HepG2 (cell line): Measurements from ENCODE around the gene TULP4. TPM values are rescaled to one million over a fixed set of nuclear protein-coding genes. Genes with fewer than 3 reads are reported as not detected.

Experiments
- ATAC-seq: fragments of 200-7000 bp; cut with Tn5 transposase; 3 replicates; pipeline ENCODE4 v1.9.1; 2020; ENCODE audit warnings: mild to moderate bottlenecking, moderate library complexity
- BruUV-seq: library from RNA; stranded (reverse); fragments of 400-500 nt; replicated peaks from 2 replicates; lab custom pipeline; 2021; lab: Mats Ljungman, UMichigan
- CTCF ChIA-PET: fragments of 300-600 bp; formaldehyde crosslinking; extraction: SDS; loops from one replicate; lab custom pipeline; 2021; ENCODE audit warnings: low total read pairs, inconsistent platforms, low intra/inter-chr PET ratio; lab: Yijun Ruan, JAX
- POLR2A ChIA-PET: fragments of 350-600 bp; sonication (Branson Sonifier 250); formaldehyde crosslinking; loops from one replicate; lab custom pipeline; 2020; ENCODE audit warnings: antibody characterized with exemption, inconsistent platforms; lab: Yijun Ruan, JAX
- DNase-seq: peaks from one replicate; pipeline ENCODE4 v3.0.0-alpha.2; 2015; ENCODE audit warnings: low spot score
- FAIRE-seq: peaks from 3 replicates; lab custom pipeline; 2011; peaks lifted over from hg19 to GRCh38; lab: Jason Lieb, UNC
- H2AFZ ChIP-seq: one replicate; pipeline ENCODE4 v1.6.1; 2011; ENCODE audit warnings: low read length, inconsistent platforms
- H3K27ac ChIP-seq: fragments of 300-600 bp; 3 replicates; pipeline ENCODE4 v1.8.0; 2011; ENCODE audit warnings: mixed run types, mild to moderate bottlenecking, mixed read lengths, low read length, inconsistent platforms; ENCODE audit not compliant: insufficient read depth; ENCODE audit errors: extremely low read length
- H3K27me3 ChIP-seq, 2 experiments: fragments of 200-600 bp in 1 of 2; 2 replicates in 1 of 2; 3 replicates in 1 of 2; pipeline versions ENCODE4 v1.6.0 to v1.8.0; 2011; ENCODE audit warnings: low read length in 2 of 2, mild to moderate bottlenecking in 2 of 2, moderate library complexity in 2 of 2, inconsistent platforms in 1 of 2; ENCODE audit not compliant: insufficient read depth in 2 of 2, control insufficient read depth in 1 of 2
- H3K36me3 ChIP-seq, 2 experiments: fragments of 200-600 bp in 1 of 2; replicated peaks in 1 of 2; 2 replicates in 1 of 2; 3 replicates in 1 of 2; pipeline versions ENCODE4 v1.5.1 to v1.8.0; 2011; ENCODE audit warnings: low read length in 2 of 2, inconsistent platforms in 1 of 2; ENCODE audit not compliant: insufficient read depth in 2 of 2, control insufficient read depth in 1 of 2
- H3K4me1 ChIP-seq: 2 replicates; pipeline ENCODE4 v1.5.1; 2012; ENCODE audit warnings: low read length, inconsistent platforms; ENCODE audit not compliant: insufficient read depth
- H3K4me2 ChIP-seq: 2 replicates; pipeline ENCODE4 v1.6.0; 2011; ENCODE audit warnings: low read depth, low read length, inconsistent platforms
- H3K4me3 ChIP-seq, 3 experiments: fragments of 200-600 bp in 1 of 3; sonication (generic), shearing (Covaris generic) in 1 of 3; replicated peaks in 1 of 3; 2 replicates each; pipeline ENCODE4 v1.5.1; 2011 to 2016; ENCODE audit warnings: low read length in 3 of 3, inconsistent platforms in 2 of 3, low read depth in 2 of 3, mild to moderate bottlenecking in 2 of 3, control low read depth in 1 of 3, mixed read lengths in 1 of 3; ENCODE audit not compliant: insufficient read depth in 1 of 3
- H3K79me2 ChIP-seq: one replicate; pipeline ENCODE4 v1.6.1; 2011; ENCODE audit warnings: low read length, inconsistent platforms; ENCODE audit not compliant: insufficient read depth
- H3K9ac ChIP-seq: 2 replicates; pipeline ENCODE4 v1.6.0; 2011; ENCODE audit warnings: mild to moderate bottlenecking, low read depth, low read length, inconsistent platforms; ENCODE audit not compliant: insufficient read depth
- H3K9me3 ChIP-seq: 2 replicates; pipeline ENCODE4 v1.5.1; 2012; ENCODE audit warnings: mild to moderate bottlenecking, low read length
- H4K20me1 ChIP-seq: 2 replicates; pipeline ENCODE4 v1.6.0; 2011; ENCODE audit warnings: inconsistent platforms, mild to moderate bottlenecking, low read length, moderate library complexity; ENCODE audit not compliant: insufficient read depth
- AGO2 ChIP-seq: fragments of 200-400 bp; formaldehyde crosslinking; optimal IDR thresholded peaks from 2 replicates; pipeline ENCODE3; 2017; ENCODE audit warnings: mild to moderate bottlenecking, low read depth, low read length, moderate library complexity
- HNF1A ChIP-seq, 2 experiments: sonication (generic) in 1 of 2; formaldehyde crosslinking in 1 of 2; IDR thresholded peaks; 2 replicates each; pipeline versions ENCODE4 v1.4.0 to v1.6.1; 2016 to 2020; ENCODE audit warnings: borderline replicate concordance in 1 of 2, low read depth in 1 of 2, mild to moderate bottlenecking in 1 of 2, missing genetic modification reagents in 1 of 2
- NCOA1 ChIP-seq: sonication (generic); formaldehyde crosslinking; IDR thresholded peaks from 2 replicates; pipeline ENCODE4 v1.9.0; 2021; ENCODE audit warnings: missing genetic modification reagents
- NFIC ChIP-seq: IDR thresholded peaks from 2 replicates; pipeline ENCODE4 v1.6.1; 2012; ENCODE audit warnings: mild to moderate bottlenecking, low read length, inconsistent platforms
- PRDM15 ChIP-seq: sonication (generic); formaldehyde crosslinking; IDR thresholded peaks from 2 replicates; pipeline ENCODE4 v1.4.0; 2020; ENCODE audit warnings: missing genetic modification reagents
- ZC3H13 ChIP-seq: sonication (generic); formaldehyde crosslinking; IDR thresholded peaks from 2 replicates; pipeline ENCODE4 v1.8.1; 2023; ENCODE audit warnings: mild to moderate bottlenecking, missing genetic modification reagents, moderate library complexity
- ZFY ChIP-seq: sonication (generic); formaldehyde crosslinking; IDR thresholded peaks from 2 replicates; pipeline ENCODE4 v1.4.0; 2020; ENCODE audit warnings: missing genetic modification reagents
- ZKSCAN1 ChIP-seq: fragments of 150-350 bp; IDR thresholded peaks from 2 replicates; pipeline ENCODE4 v1.6.1; 2014; ENCODE audit warnings: low read length
- ZNF367 ChIP-seq: sonication (generic); formaldehyde crosslinking; IDR thresholded peaks from 2 replicates; pipeline ENCODE4 v1.4.0; 2020; ENCODE audit warnings: missing genetic modification reagents, borderline replicate concordance
- ZNF430 ChIP-seq: sonication (generic); formaldehyde crosslinking; IDR thresholded peaks from 2 replicates; pipeline ENCODE4 v1.9.0; 2021; ENCODE audit warnings: mild to moderate bottlenecking, missing genetic modification reagents
- ZNF543 ChIP-seq: sonication (generic); formaldehyde crosslinking; IDR thresholded peaks from 2 replicates; pipeline ENCODE4 v1.4.0; 2020; ENCODE audit warnings: mild to moderate bottlenecking, missing genetic modification reagents
- ZNF790 ChIP-seq: sonication (generic); formaldehyde crosslinking; IDR thresholded peaks from 2 replicates; pipeline ENCODE4 v1.8.0; 2022; ENCODE audit warnings: missing genetic modification reagents, mild to moderate bottlenecking, borderline replicate concordance
- WGBS: methylation state at CpG from one replicate; pipeline ENCODE4 v1.1.6; 2017; ENCODE audit warnings: low lambda C conversion rate; 5-methylcytosine and 5-hydroxymethylcytosine counted together
- in situ Hi-C: cut with HindIII; loops from 2 replicates; pipeline ENCODE4 v1.10.0; 2017; ENCODE audit warnings: low pct_unique_long_range_greater_than_20kb; ENCODE audit not compliant: extremely low pct_ligation_motif_present
- intact Hi-C: fragments of 100-400 bp; cut with micrococcal nuclease; formaldehyde crosslinking; loops from one replicate; pipeline ENCODE4 v1.10.0; 2022; ENCODE audit not compliant: unreplicated experiment
- polyA plus RNA-seq, 8 experiments: library from polyadenylated mRNA; depleted of rRNA in 3 of 8; stranded (reverse) in 7 of 8; unstranded in 1 of 8; fragments of >200 nt; fragmentation: Illumina TruSeq in 4 of 8; extraction: Trizol in 4 of 8; gene quantifications; 2 replicates each; pipeline versions ENCODE4 v1.2.1 to v1.2.3, GENCODE V29; 2011 to 2016; ENCODE audit warnings: low read depth in 4 of 8, missing spikeins in 1 of 8, mixed read lengths in 1 of 8; ENCODE audit not compliant: insufficient read depth in 1 of 8
- total RNA-seq, 5 experiments: library from RNA; depleted of rRNA; stranded (reverse); fragments of >200 nt; fragmentation: Illumina TruSeq; extraction: Trizol; gene quantifications; 2 replicates each; pipeline ENCODE4 v1.2.3, GENCODE V29; 2016; ENCODE audit warnings: low read depth in 1 of 5

TULP4 gene
- total and polyA plus RNA-seq, 2 of the 13 experiments (the other 11 are each of a cell fraction or from before 2014, with no cell fraction given): 21.1 to 122 TPM

DNA sequence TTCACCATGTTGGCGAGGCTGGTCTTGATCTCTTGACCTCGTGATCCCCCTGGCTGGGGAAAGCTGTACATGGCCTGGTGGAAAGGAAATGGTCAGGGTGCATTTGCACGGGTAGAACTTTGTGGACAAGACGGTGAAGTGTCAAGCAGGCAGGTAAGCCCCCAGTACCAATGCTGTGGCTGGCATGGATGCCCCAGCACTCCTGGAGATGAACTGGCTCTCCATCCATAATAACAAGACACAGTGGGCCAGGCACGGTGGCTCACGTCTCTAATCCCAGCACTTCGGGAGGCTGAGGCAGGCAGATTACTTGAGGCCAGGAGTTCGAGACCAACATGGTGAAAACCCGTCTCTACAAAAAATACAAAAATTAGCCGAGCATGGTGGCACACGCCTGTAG is 210.4 kb downstream of the TULP4 start (continued):
- TF ChIP-seq PRDM15 (CRISPR knock-in tag) (no peak), ZNF430 (CRISPR knock-in tag) (no peak), NFIC (no peak), NCOA1 (CRISPR knock-in tag) (no peak), ZKSCAN1 (no peak)

GRCh38 chr6:158524311-158524710 is 212.0 kb downstream of the TULP4 start:
- 77% methylated on average over 15 of the region's 15 CpGs for WGBS
- no peaks in the 10 kb centered on the region for H3K79me2 ChIP-seq
- H3K4me3 ChIP-seq: no peak overlapping the region
- ATAC-seq (peak; percentile 13), FAIRE-seq (no peak), DNase-seq (no peak)
- POLR2A ChIA-PET: no interaction called here
- no peaks in the 10 kb centered on the region for H3K36me3 ChIP-seq
- H3K27me3 ChIP-seq: no peaks in the 10 kb centered on the region
- H3K4me1 ChIP-seq: no peaks in the 10 kb centered on the region
- BruUV-seq: no TSS peak
- no peaks in the 10 kb centered on the region for H4K20me1 ChIP-seq
- no peak overlapping the region for H2AFZ ChIP-seq
- no peak overlapping the region for H3K4me2 ChIP-seq
- H3K9ac ChIP-seq: no peak overlapping the region
- in situ Hi-C loops (loop anchor here (25.0 kb wide), 1 partner anchor 312 kb away; no protein-coding TSS in a partner anchor), intact Hi-C loops (no loop called here)
- CTCF ChIA-PET: no interaction called here
- no peaks in the 10 kb centered on the region for H3K9me3 ChIP-seq
- no peak overlapping the region for H3K27ac ChIP-seq
- TF ChIP-seq AGO2 (peak; percentile 23), ZNF543 (CRISPR knock-in tag) (no peak), ZC3H13 (no peak), ZNF367 (CRISPR knock-in tag) (no peak), ZFY (no peak), HNF1A (IDR thresholded peaks at IDR 0.05; ENCODE audit: low read depth) (no peak), HNF1A (CRISPR knock-in tag; IDR thresholded peaks at IDR 0.05; ENCODE audit: borderline replicate concordance) (no peak), ZNF790 (CRISPR knock-in tag) (no peak)
